Kidney (tissue), 14 donors: ENCODE results near the gene NT5C1A. TPM values are rescaled to one million over a fixed set of nuclear protein-coding genes. Genes with fewer than 3 reads are reported as not detected.

Experiments
- DNase-seq, 5 donors: peaks; one replicate each; pipeline ENCODE4 v3.0.0-alpha.2; 2013 to 2020
- FAIRE-seq: peaks from 2 replicates; lab custom pipeline; 2012; peaks lifted over from hg19 to GRCh38; lab: Jason Lieb, UNC
- H3K27ac ChIP-seq, 2 donors: one replicate each; pipeline ENCODE4 v1.7.0; 2013; ENCODE audit warnings: low read depth in 2 of 2, low read length in 2 of 2, inconsistent platforms in 1 of 2
- H3K27me3 ChIP-seq: one replicate; pipeline ENCODE4 v1.7.1; 2013; ENCODE audit warnings: low read length, inconsistent platforms; ENCODE audit not compliant: control insufficient read depth, insufficient read depth
- H3K36me3 ChIP-seq, 3 donors: one replicate each; pipeline versions ENCODE4 v1.7.0 to v1.7.1; 2013; ENCODE audit warnings: low read length in 3 of 3, control low read depth in 1 of 3, inconsistent platforms in 1 of 3; ENCODE audit not compliant: insufficient read depth in 3 of 3, control insufficient read depth in 2 of 3
- H3K4me1 ChIP-seq, 3 donors: one replicate each; pipeline versions ENCODE4 v1.7.0 to v1.7.1; 2013; ENCODE audit warnings: low read length in 3 of 3, inconsistent platforms in 1 of 3, low read depth in 1 of 3; ENCODE audit not compliant: control insufficient read depth in 2 of 3, insufficient read depth in 2 of 3
- H3K4me3 ChIP-seq, 3 donors: one replicate each; pipeline versions ENCODE4 v1.7.0 to v1.8.1; 2013; ENCODE audit warnings: low read length in 3 of 3, control low read depth in 1 of 3, inconsistent platforms in 1 of 3
- H3K9ac ChIP-seq, 3 donors: one replicate each; pipeline versions ENCODE4 v1.7.0 to v1.7.1; 2013; ENCODE audit warnings: low read length in 3 of 3, control low read depth in 1 of 3, inconsistent platforms in 1 of 3
- H3K9me3 ChIP-seq, 3 donors: one replicate each; pipeline versions ENCODE4 v1.7.0 to v1.7.1; 2013; ENCODE audit warnings: low read length in 3 of 3, control low read depth in 1 of 3, inconsistent platforms in 1 of 3; ENCODE audit not compliant: control insufficient read depth in 2 of 3, insufficient read depth in 1 of 3
- CTCF ChIP-seq: IDR thresholded peaks from 3 replicates; pipeline ENCODE4 v1.5.1; 2012; ENCODE audit warnings: mild to moderate bottlenecking, moderate library complexity, borderline replicate concordance; ENCODE audit not compliant: insufficient read depth; ENCODE audit errors: extremely low read depth
- intact Hi-C: fragments of 100-400 bp; cut with DNase I; formaldehyde crosslinking; loops from one replicate; pipeline ENCODE4 v1.11.1; 2022
- polyA plus RNA-seq: library from polyadenylated mRNA; stranded (reverse); fragments of 350-450 nt; fragmentation: Illumina TruSeq; extraction: RNeasy Lipid Tissue Mini Kit (QIAGEN cat#74804); gene quantifications from one replicate; pipeline ENCODE4 v1.2.3, GENCODE V29; 2014; ENCODE audit warnings: low read depth, low replicate concordance; ENCODE audit not compliant: insufficient read depth
- total RNA-seq: library from RNA; stranded (reverse); fragmentation: NEBNext Ultra II Directional; extraction: Animal tissue kit (Norgen Biotek cat#: 25700); gene quantifications from one replicate; pipeline ENCODE4 v1.2.1, GENCODE V29; 2021
- donor health status: control.
- donor health status: control.
- donor health status: control.
- donor health status: control.
- donor health status: control.
- donor health status: DM: yes; HTN: yes; CAD: no.
- donor health status: Normal renal cell carcinoma (clear cell type).

Gene NT5C1A
- total and polyA plus RNA-seq, 2 donors from 2014 or later = 0.62 to 2.0 TPM

GRCh38 chr1:39638965-39639304, 33.0 kb downstream of the NT5C1A start:
- no peaks in the 10 kb centered on the region for H3K27me3 ChIP-seq
- peak overlapping the region in 1 of 3 donors; percentile 29 for H3K9ac ChIP-seq
- no peaks in the 10 kb centered on the region for H3K36me3 ChIP-seq
- FAIRE-seq (no peak), DNase-seq (no peak)
- H3K9me3 ChIP-seq = no peaks in the 10 kb centered on the region
- no peak for TF ChIP-seq CTCF
- H3K4me3 ChIP-seq = peak overlapping the region; percentile 27 to 49 (median 39)
- H3K4me1 ChIP-seq = no peaks in the 10 kb centered on the region
- intact Hi-C loops = no loop called here
- H3K27ac ChIP-seq = peak overlapping the region; percentile 53 to 54

- H3K27me3 ChIP-seq = no peaks in the 10 kb centered on the region
- H3K36me3 ChIP-seq = no peaks in the 10 kb centered on the region
- H3K9me3 ChIP-seq = no peaks in the 10 kb centered on the region
- FAIRE-seq = no peak
- no peak for DNase-seq
- H3K4me1 ChIP-seq = no peaks in the 10 kb centered on the region
- H3K27ac ChIP-seq = peak overlapping the region in 1 of 2 donors; percentile 34
- intact Hi-C loops = no loop called here
- H3K4me3 ChIP-seq = peak overlapping the region in 2 of 3 donors; percentile 21 to 27
- H3K9ac ChIP-seq = no peak overlapping the region
- no peak for TF ChIP-seq CTCF
These were observed 34.5 kb downstream of the NT5C1A start for GRCh38 chr1:39637361-39637760.

GRCh38 chr1:39635871-39636210, 36.1 kb downstream of the NT5C1A start:
- FAIRE-seq = no peak
- peak overlapping the region in 1 of 3 donors; percentile 17 for H3K4me3 ChIP-seq
- H3K9ac ChIP-seq = no peak overlapping the region
- peaks cover 0 to 2% (median 0%) of the 10 kb centered on the region in 3 donors for H3K36me3 ChIP-seq
- no peak for TF ChIP-seq CTCF
- no peaks in the 10 kb centered on the region for H3K9me3 ChIP-seq
- H3K27ac ChIP-seq = peak overlapping the region; percentile 45 to 48
- H3K4me1 ChIP-seq = no peaks in the 10 kb centered on the region
- DNase-seq = no peak
- no peaks in the 10 kb centered on the region for H3K27me3 ChIP-seq
- intact Hi-C loops = no loop called here
